Amniotic stem cell (primary cell): Measurements from ENCODE around the gene CRIP2.

ENCODE experiments used
- DNase-seq: peaks from one replicate; lab custom pipeline; 2025; lab: John Stamatoyannopoulos, UW

Gene CRIP2, protein sequence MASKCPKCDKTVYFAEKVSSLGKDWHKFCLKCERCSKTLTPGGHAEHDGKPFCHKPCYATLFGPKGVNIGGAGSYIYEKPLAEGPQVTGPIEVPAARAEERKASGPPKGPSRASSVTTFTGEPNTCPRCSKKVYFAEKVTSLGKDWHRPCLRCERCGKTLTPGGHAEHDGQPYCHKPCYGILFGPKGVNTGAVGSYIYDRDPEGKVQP

DNA sequence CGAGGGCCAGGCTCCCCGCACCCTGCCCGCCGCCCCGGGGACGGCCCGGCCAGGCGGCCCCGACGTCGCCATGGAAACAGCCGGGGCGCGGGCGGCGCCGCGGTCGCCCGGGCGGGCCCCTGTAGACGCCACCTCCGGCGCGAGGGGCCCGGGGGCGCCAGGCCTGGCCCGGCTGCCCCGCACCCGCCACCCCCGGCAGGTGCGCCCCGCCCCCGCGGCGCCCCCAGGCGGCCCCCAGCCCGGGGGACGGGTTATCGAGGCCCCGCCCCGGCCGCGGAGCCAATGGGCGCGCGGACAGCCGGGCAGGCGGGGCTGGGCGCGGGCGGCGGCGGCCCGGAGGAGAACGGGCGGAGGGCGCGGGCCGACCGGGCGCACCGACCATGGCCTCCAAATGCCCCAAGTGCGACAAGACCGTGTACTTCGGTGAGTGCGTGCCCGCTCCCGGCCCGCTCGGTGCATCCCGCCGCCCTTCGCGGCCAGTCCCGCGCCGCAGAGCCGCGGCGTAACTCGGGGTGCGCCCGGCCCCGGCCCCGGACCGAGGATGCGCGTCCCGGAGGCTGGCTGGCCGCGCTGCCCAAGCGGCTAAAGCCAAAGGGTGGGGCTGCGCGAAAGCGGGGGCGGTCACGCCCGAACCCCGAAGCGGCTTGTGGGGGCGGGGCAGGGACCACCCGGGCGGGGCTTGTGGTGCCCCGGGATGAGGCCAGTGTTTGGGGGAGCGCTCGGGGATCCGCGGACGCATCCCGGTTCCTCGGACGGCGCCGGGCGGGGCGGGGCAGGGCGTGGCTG, at the start of gene CRIP2:
Gene CRIP2, plus strand, starts transcription at position 339 of the 786 bp plus-strand sequence. Its CDS starts 42 bp downstream, at position 381.
- DNase-seq = no peak

DNA sequence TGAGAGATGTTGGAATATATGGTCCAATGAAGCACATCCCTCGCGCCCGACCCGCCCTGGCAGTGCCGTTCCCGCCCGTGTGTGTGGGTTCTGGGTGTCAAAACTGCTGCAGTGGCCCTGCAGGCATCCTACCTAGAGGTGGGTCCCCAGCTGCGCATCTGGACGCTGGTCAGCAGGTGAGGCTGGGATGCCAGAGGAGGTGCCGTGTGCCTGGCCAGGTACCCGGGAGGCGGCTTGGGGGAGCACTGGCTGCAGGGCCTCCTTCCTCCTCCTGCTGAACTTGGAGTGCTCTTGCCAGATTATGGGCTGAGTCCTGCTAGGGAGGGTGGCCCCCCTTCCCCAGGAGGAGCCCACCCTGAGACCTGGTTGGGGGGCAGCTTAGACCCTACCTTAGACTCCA, 49.8 kb upstream of the CRIP2 start:
- DNase-seq = no peak

DNA sequence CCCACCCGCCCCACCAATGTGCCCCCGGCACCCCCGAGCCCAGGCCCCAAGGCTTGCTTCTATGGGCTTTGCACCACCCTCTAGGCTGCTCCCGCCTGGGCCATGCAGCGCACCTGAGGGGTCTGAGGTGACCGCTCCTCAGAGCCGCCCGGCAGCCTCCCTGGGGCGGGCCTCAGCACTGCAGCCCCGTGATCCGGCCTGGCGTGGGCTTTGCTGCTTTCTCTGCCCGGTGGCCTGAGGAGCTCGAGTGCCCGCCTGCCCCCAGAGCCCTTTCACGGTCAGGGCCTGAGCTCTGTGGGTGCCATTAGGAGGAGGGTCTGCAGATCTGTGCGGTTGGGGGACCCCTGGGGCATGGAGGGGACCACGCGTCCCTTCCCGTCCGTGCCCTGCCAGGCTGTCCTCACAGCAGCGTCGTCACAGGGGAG, 48.8 kb upstream of the CRIP2 start:
- no peak for DNase-seq

DNA sequence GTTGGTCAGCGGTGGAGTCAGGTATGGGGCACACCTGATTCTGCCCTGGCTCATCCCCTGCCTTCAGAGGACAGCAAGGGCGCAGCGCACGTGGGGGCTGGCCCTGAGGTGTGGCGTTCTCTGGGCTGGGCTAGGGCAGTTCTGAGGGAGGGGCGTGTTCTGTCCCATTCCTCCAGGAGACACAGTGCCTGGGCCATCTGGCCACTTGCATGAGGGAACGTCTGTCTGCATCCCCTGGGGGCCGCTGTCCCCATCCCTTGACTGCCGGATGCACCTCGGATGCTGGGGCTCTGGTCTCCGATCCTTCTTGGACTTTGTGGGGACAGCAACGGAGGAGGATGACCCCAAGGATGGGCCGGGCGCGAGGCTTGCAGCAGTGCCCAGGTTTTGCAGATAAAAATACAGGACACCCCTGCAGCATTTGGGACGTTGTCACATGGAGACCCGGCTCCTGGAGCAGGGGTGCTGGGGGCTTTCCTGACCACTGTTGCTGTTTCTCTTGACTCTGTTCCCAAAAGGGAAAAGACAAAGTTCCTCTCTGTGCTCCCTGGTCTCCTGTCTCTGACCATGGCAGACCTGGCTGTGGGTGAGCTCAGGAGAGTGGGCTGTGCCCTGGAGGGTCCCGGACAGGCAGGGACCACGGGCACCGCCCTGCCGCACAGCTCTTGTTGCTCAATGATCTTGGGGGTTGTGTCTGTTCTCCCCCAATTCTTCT, 48.0 kb upstream of the CRIP2 start:
- DNase-seq = no peak

DNA sequence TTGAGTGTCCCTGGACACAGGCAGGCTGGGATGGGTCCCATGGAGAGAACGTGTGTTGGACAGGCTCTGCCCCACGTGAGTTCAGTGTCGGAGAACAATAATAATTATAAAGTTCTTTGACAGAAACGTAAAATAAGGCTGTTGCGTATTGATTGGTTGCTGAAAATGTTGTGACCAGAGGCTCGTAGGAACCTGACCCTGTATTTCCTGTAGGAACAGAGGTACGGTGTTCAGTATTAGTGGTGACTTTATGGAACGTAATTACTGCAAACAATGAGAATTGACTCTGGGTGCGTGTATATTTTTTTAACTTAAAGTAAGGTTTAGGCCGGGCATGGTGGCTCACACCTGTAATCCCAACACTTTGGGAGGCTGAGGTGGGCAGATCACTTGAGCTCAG, 47.2 kb upstream of the CRIP2 start:
- no peak for DNase-seq

DNA sequence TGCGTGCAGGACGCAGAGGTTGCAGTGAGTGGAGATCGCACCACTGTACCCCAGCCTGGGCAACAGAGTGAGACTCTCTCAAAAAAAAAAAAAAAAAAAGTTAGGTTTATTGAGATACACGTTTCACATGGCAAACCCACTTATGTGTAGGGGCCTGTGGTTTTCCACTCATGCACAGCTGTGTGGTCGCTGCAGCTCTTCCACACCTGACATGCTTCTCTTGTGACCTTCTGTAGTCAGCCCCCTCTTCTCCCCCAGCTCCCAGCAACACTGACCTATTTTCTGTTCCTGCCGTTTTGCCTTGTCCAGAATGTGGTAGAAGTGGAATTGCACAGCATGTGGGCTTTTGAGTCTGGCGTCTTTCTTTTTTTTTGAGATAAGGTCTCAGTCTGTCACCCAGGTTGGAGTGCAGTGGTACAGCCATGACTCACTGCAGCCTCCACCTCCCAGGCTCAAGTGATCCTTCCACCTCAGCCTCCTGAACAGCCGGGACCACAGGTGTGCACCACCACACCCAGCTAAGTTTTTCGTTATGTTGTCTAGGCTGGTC, 46.6 kb upstream of the CRIP2 start:
- DNase-seq = no peak

DNA sequence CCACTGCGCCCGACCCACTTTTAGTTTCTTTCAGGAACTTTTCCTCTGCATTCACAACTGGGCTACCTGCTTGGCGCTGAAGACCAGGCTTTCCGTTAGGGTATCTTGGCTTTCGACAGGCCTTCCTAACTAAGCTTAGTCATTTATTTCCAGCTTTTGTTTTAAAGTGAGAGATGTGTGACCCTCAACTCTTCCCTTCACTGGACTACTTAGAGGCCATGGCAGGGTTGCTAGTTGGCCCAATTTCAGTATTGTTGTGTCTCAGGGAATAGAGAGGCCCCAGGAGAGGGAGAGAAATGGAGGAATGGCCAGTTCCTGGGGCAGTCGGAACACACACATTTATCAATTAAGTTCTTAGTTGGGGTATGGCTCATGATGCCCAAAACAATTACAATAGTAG, 44.6 kb upstream of the CRIP2 start:
- no peak for DNase-seq

DNA sequence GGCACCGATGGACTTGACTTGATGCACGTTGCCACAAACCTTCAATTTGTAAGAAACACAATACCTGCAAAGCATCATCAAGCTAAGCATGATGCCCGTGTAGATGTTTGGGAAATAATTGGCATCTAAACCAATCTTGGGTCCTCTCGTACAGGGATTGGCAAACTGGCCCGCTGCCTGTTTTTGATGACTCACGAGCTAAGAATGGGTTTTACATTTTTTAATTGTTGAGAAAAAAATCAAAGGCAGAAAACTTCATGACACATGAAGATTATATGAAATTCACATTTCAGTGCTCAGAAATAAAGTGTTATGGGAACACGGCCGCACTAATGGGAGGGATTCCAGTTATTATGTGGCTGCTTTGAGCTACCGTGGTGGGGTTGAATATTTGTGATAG, 44.1 kb upstream of the CRIP2 start:
- DNase-seq = no peak

DNA sequence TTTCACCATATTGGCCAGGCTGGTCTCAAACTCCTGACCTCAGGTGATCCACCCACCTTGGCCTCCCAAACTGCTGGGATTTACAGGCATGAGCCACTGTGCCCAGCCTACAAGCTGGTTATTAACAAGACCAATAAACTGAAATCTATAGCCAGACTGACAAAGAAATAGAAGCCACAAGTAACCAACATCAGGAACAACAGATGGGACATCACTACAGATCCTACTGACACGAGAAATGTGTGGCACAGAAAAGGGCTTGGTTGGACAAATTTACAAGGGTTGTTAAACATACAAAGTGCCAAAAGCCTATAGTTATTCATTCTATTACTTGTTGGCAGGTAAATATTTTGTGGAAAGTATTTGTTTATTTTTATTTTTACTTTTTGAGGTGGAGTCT, 43.4 kb upstream of the CRIP2 start:
- DNase-seq = no peak

DNA sequence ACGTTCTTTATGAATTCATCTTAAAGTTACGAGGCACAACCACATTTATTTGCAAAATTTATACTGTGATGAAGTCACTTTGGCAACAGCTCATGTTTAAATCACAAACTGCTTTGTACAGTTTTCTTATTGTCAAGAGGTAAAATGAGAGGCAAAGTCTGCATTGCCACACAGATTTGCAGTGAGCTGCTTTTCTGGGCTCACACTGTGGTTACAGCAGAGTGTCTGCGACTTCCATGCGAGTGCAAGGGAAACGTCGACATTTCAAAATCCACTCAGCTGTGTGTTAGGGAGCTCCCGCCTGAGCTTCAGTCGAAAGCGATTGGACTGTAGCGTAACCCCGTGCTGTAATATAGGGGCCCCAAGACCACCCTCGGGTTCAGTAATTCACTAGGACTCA, 42.0 kb upstream of the CRIP2 start:
- no peak for DNase-seq

DNA sequence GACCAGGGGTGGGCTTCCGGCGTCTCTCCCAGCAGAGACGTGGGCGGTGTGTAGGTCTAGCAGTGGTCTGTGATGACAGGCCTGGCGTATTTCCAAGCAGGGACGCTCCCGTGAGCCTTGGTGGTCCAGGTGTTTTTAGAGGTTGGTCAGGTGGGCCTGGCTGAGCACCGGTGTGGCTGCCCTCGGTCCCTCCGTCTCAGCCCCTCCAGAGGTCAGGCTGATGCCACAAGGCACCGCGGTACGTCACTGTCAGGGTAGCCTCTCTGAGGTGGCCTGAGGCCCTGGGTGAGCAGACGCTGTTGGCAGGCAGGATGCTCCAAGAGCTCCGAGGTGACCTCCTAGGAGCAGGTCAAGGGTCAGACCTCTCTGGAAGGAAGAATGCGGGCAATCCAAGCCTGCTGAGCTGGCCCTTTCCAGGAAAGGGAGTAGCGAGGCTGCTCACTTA, 41.4 kb upstream of the CRIP2 start:
- DNase-seq = no peak

DNA sequence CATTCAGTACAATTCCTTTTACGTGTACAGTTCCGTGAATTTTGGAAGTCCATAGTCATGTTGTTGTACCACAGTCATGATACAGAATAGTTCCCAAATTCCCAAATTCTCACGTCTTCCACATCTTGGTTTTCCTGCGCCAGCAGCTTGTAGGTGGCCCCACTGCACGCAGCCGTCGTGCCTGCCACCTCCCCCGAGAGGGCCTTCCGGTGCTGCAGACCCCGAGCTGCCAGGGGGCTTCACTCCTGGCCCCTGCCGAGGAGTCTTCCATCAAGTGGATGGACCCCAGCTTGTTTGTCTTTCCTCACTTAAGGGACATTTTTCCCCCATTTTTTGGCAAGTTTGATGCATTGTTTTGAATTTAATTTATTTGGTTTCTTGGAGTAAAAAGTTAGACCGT, 38.2 kb upstream of the CRIP2 start:
- no peak for DNase-seq

DNA sequence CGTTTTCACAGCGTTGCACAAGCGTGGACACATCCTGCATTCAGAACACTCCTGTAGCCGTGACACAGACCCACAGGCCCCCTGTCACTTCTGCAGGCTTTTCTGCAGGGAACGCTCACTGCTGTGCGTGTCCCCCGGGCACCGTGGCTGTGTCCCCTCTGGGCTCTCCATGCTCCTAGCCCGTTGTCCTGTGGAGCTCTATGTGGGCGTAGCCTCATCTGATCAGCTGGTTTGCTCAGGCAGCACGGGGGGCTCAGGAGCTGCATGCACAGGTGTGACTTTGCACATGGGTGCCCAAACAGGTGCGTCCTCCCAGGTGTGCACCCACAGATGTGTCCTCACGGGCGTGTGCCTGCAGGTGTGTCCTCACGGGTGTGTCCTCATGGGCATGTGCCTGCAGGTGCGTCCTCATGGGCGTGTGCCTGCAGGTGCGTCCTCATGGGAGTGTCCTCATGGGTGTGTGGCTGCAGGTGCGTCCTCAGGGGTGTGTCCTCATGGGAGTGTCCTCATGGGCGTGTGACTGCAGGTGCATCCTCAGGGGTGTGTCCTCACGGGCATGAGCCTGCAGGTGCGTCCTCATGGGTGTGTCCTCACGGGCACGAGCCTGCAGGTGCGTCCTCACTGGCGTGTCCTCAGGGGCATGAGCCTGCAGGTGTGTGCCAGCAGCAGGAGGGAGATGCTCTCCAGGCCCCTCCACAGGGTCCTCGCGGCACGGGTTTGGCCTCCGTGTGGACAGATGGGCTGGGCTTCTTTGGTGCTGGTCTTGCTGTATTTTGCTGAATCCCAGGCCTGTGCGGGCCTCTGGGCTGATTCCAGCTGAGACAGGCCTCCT, 37.5 kb upstream of the CRIP2 start:
- no peak for DNase-seq

DNA sequence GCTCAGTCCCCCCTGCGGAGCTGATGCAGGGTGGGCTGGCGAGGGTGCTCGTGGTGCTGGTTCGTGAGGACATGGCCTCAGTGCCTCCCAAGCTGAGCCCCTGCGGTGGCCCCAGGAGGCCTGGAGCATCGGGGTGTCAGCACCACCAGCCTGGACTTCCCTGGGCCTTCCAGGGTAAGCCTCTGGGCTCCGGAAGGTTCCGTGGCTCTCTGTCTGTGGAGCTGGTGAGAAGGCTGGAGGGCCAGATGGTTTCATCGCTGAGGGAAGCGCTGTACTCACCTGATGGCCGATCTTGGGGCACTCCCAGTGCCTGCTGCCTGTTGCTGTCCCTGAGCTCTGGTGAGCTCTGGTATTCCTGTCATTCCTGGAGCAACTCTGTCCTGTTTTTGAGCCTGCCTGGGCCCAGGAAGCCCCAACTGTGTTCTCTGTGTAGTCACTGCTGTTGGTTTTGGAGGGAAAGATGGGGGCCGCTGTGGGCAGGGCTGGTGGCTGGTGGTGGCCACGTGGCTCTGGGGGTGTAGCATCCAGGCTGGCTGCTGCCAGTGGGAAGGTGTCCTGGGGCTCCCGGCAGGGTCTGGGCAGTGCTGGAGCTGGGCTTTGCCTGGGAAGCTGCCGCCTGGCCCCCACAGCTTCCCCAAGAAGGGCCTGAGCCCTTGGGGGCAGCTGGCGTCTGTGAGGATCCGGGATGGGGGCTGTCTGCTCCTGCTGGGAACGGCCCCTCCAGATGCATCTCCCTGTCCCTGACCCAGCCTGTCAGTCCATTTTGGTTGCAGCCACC, 36.7 kb upstream of the CRIP2 start:
- no peak for DNase-seq

DNA sequence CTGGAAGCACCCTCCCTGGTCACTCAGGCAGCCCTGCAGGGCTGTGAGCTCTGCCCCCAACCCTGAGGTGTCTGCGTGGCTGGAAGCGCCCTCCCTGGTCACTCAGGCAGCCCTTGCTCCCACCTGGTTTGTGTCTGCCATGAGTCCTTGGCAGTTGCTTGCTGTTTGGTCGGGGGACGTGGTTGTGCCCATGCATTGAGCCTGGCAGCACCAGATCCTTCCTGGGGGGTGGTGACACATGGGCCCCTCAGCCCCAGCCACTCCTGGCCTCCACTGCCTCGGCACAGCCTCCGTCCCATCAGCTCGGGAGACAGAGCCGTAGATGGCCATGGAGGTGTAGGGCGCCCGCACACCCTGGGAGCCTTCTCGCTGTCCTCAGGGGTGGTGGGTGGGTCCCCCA, 35.4 kb upstream of the CRIP2 start:
- DNase-seq = no peak

DNA sequence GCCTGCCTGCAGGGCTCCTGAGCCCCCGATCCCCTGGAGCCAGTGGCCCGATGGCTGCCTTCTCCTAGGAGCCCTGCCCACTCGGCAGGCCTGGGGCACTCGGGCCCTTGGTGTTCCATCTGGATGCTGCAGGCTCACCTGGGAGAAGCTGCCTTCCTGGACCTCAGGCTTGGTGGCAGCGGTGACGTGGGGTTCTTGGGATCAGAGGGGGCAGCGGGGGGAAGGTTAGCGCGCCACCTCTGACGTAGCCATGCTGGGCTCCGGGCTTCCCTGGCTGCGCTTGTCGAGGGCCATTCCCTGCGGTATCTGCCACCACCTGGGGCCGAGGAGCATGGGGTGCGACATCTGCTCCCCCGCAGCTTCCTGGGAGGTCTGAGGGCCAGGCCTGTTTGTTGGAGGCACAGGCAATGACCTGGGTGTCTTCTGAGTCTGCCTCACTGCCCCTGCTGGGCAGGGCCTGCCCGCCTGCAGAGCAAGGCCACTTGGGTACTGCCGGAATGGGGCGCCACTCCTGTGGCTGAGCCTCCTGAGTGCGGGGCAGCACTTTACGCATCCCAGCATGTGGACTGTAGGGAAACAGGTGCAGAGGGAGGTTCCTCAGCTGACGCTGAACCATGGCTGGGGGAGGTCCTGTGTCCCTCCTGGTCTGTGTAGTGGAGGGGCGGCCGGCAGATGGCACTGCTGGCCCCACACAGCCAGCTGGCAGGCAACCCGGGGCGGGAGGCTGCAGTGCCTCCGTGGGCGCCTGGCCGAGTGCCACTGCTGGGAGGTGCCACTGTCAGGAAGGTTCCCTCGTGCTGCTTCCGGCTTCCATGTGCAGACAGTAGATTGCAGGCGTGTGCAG, 34.7 kb upstream of the CRIP2 start:
- no peak for DNase-seq

DNA sequence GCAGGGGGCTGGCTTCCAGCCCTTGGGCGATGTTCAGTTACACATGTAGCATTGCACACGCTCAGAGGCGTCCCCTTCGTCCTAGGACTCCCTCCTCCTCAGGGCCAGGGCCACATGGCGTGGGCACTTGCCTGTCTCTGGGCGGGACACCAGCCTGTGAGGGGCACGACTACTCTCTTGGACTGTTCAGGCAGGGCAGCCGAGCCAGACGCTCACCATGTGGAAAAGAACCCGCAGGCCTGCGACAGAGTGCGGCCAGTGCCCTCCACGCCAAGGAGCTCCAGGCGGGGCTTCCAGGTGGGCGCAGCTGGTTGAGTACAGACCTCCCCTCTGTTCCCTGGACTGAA, 34.1 kb upstream of the CRIP2 start:
- no peak for DNase-seq

DNA sequence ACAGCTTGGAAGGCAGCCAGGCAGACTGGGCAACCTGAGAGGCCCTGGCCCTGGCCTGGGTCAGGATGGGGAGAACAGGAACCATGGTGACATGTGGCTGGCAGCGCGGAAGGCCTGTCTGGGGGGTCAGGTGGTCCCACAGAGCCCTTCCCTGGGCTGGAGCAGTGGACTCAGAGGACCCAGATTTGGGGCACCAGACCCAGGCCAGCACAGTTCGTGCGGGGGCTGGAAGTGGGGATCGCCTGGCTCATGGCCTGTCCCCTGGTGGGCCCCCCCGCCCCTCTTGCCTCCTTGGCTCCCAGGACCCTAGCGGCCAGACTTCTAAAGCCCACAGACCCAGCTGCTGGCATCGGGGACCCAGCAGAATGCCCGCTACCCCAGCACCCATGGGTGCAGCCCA, 33.6 kb upstream of the CRIP2 start:
- no peak for DNase-seq

DNA sequence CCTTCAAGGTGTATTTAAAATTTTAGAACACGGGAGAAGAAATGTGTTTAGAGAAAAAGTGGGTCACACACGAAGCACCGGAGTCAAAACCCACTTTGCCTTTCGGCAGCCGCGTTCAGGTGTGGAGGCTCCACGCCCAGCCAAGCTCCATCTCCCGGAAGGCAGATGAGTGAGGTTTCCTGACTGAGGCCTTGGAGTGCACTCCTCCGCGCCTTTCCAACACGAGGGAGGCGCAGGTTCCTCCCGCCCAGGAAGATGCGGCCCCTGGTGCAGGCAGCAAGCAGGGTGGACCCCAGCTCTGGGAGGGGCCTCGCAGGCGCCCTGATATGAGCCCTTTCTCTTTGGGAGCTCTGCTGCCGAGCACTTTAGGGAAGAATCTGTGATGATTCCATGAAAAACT, 32.5 kb upstream of the CRIP2 start:
- no peak for DNase-seq

DNA sequence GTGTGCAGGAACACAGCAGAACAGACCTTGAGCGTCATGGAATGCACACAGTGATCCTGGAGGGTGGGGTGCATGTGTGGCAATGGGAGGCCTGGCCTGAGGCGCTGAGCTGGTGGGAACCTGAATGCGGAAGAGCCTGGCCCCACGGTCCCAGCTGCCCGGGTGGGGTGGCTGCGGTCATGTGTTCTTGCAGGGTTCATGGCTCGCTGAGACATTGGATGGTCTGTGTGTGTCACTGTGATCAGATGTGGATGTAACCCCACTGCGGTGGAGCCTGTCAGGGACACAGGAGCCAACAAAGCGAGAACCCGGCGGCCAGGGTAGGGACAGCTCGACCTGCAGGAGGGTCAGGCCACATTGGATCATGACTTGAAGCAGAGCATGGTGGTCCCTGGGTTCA, 31.8 kb upstream of the CRIP2 start:
- no peak for DNase-seq
